ENCODE results near the gene MYO19.

Gene MYO19

DNA sequence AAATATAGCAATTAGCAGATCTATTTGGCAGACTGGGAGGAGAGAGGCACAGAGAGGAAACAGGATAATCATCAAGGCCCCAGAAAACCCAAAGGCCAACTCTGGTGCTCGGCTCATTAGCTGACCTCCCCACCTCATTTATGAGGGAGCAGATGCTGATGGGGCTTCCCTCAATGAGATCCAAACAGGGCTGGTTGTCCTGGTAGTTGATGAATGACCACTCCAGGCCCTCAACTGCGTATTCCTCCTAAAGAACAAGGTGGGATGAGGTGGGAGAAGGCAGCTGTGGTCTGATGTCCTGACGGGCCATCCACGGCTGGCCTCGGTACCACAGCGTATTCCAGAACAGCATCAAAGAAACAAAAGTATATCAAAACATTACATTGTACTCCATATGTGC, 27.4 kb downstream of the MYO19 start:
- Histone ChIP-seq H3K4ac (ENCODE audit: low read depth, low read length) (no peak overlapping the region), H3K79me1 (ENCODE audit: low read length) (no peaks in the 10 kb centered on the region), H2BK5ac (ENCODE audit: low read length) (no peak overlapping the region), H3K36me3 (ENCODE audit: control insufficient read depth, insufficient read depth, low read length) (peaks cover 37% of the 10 kb centered on the region), H3K27me3 (ENCODE audit: insufficient read depth, low read length, poor library complexity) (no peaks in the 10 kb centered on the region), H3K23ac (ENCODE audit: low read length) (no peak overlapping the region), H3K18ac (ENCODE audit: low read length) (no peak overlapping the region), H3K4me2 (ENCODE audit: low read length) (no peak overlapping the region), H3K56ac (ENCODE audit: low read length) (no peak overlapping the region), H3K27ac (ENCODE audit: low read depth, low read length) (no peak overlapping the region), H3K4me3 (ENCODE audit: low read length) (no peak overlapping the region), H2BK120ac (ENCODE audit: low read depth, low read length) (no peak overlapping the region), H3K9ac (ENCODE audit: low read length) (no peak overlapping the region), H4K8ac (ENCODE audit: low read depth, low read length) (no peak overlapping the region), H3K79me2 (ENCODE audit: control insufficient read depth, insufficient read depth, low read length) (no peaks in the 10 kb centered on the region), H2BK15ac (replicated peaks; ENCODE audit: low read depth) (no peak overlapping the region), H2AK5ac (ENCODE audit: low read length) (no peak overlapping the region), H3K4me1 (ENCODE audit: control insufficient read depth, low read depth, low read length) (no peaks in the 10 kb centered on the region), H4K5ac (ENCODE audit: low read length) (no peak overlapping the region)
- DNase-seq = no peak
- no CpG with 5 or more reads among the region's 6 CpGs for WGBS (ENCODE audit: extremely low coverage, insufficient coverage, low lambda C conversion rate)

DNA sequence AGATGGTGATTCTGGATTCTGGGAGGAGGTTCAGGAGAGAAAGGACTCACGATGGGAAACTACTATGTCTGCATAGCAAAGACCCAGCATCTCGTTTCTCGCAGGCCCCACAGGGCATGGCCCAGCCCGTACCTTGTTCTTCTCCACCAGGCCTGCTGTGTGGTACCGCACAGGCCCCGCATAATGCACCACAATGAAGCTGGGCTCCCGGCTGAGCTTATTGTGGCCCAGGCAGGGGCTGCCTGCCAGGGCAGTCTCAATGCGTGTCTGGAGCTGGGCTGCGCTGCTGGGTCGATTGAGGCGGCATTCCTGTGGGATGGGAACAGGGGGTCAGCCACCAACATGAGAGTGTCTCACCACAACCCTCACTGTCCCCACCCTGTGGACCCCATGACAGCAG, 27.8 kb downstream of the MYO19 start:
- no peak overlapping the region for H3K56ac ChIP-seq (ENCODE audit: low read length)
- no peaks in the 10 kb centered on the region for H3K79me1 ChIP-seq (ENCODE audit: low read length)
- no peak overlapping the region for H3K4ac ChIP-seq (ENCODE audit: low read depth, low read length)
- no peak overlapping the region for H4K8ac ChIP-seq (ENCODE audit: low read depth, low read length)
- no peak overlapping the region for H4K5ac ChIP-seq (ENCODE audit: low read length)
- no peak overlapping the region for H2BK120ac ChIP-seq (ENCODE audit: low read depth, low read length)
- no peak overlapping the region for H2BK5ac ChIP-seq (ENCODE audit: low read length)
- no peak overlapping the region for H2BK15ac ChIP-seq (replicated peaks; ENCODE audit: low read depth)
- H3K23ac ChIP-seq (ENCODE audit: low read length) = no peak overlapping the region
- H3K27ac ChIP-seq (ENCODE audit: low read depth, low read length) = no peak overlapping the region
- peaks cover 37% of the 10 kb centered on the region for H3K36me3 ChIP-seq (ENCODE audit: control insufficient read depth, insufficient read depth, low read length)
- H2AK5ac ChIP-seq (ENCODE audit: low read length) = no peak overlapping the region
- no peaks in the 10 kb centered on the region for H3K27me3 ChIP-seq (ENCODE audit: insufficient read depth, low read length, poor library complexity)
- H3K18ac ChIP-seq (ENCODE audit: low read length) = no peak overlapping the region
- DNase-seq = no peak
- H3K79me2 ChIP-seq (ENCODE audit: control insufficient read depth, insufficient read depth, low read length) = no peaks in the 10 kb centered on the region
- H3K9ac ChIP-seq (ENCODE audit: low read length) = no peak overlapping the region
- H3K4me2 ChIP-seq (ENCODE audit: low read length) = no peak overlapping the region
- H3K4me3 ChIP-seq (ENCODE audit: low read length) = no peak overlapping the region
- no peaks in the 10 kb centered on the region for H3K4me1 ChIP-seq (ENCODE audit: control insufficient read depth, low read depth, low read length)
- WGBS (ENCODE audit: extremely low coverage, insufficient coverage, low lambda C conversion rate) = no CpG with 5 or more reads among the region's 11 CpGs

DNA sequence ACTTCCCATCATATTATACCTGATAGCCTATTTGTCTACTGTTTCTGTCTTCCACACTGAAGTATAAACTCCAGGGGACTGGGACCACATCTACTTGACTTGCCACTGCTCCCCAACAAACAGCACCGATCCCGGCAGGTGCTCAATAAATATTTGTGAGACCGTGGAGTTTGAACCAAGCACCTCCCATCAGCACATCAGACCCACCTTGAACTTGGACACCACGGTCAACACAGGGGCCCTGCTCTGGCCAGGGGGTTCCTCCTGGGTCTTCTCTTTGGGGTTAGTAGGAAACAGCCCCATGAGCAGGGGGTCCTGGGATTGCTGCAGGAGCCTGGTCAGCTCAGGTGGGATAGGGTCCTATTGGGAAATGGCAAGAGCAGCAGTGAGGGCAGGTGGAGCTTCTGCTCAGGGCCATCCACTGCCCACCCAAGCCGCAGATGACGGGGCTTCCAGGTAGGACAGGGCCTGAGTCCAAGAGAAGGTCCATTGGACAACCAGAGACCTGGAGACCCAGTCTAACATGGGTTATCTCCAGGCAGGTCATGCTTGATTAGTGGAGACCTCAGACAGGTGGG, 28.3 kb downstream of the MYO19 start:
- H3K79me2 ChIP-seq (ENCODE audit: control insufficient read depth, insufficient read depth, low read length) = no peaks in the 10 kb centered on the region
- H3K36me3 ChIP-seq (ENCODE audit: control insufficient read depth, insufficient read depth, low read length) = peaks cover 37% of the 10 kb centered on the region
- no peak overlapping the region for H3K4ac ChIP-seq (ENCODE audit: low read depth, low read length)
- no peak overlapping the region for H2BK15ac ChIP-seq (replicated peaks; ENCODE audit: low read depth)
- H4K8ac ChIP-seq (ENCODE audit: low read depth, low read length) = no peak overlapping the region
- H3K27ac ChIP-seq (ENCODE audit: low read depth, low read length) = no peak overlapping the region
- no peak overlapping the region for H3K4me2 ChIP-seq (ENCODE audit: low read length)
- H3K79me1 ChIP-seq (ENCODE audit: low read length) = no peaks in the 10 kb centered on the region
- H3K56ac ChIP-seq (ENCODE audit: low read length) = no peak overlapping the region
- H2BK5ac ChIP-seq (ENCODE audit: low read length) = no peak overlapping the region
- H3K23ac ChIP-seq (ENCODE audit: low read length) = no peak overlapping the region
- no peaks in the 10 kb centered on the region for H3K4me1 ChIP-seq (ENCODE audit: control insufficient read depth, low read depth, low read length)
- WGBS (ENCODE audit: extremely low coverage, insufficient coverage, low lambda C conversion rate) = no CpG with 5 or more reads among the region's 6 CpGs
- no peak for DNase-seq
- no peak overlapping the region for H3K4me3 ChIP-seq (ENCODE audit: low read length)
- H3K9ac ChIP-seq (ENCODE audit: low read length) = no peak overlapping the region
- no peak overlapping the region for H2BK120ac ChIP-seq (ENCODE audit: low read depth, low read length)
- H3K18ac ChIP-seq (ENCODE audit: low read length) = no peak overlapping the region
- H4K5ac ChIP-seq (ENCODE audit: low read length) = no peak overlapping the region
- H3K27me3 ChIP-seq (ENCODE audit: insufficient read depth, low read length, poor library complexity) = no peaks in the 10 kb centered on the region
- H2AK5ac ChIP-seq (ENCODE audit: low read length) = no peak overlapping the region

DNA sequence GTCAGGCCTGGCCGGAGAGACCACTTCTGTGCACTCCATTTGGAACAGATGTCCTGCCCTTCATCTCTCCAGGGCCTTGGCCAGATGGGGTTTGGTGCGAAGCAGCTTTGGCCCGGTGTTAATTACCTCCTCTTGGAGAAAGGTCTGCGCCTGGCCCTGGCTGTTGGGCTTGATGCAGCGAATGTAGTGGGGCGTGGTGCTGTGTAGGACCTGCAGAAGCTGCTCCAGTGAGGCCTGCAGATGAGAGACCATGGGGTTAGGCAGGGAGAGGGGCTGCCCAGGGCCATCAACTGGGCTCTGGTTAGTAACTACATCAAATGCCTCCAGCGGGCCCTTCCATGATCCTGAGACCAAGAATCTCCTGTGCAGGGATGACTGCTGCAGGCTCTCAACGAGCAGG, 29.5 kb downstream of the MYO19 start:
- Histone ChIP-seq H2AK5ac (ENCODE audit: low read length) (no peak overlapping the region), H3K23ac (ENCODE audit: low read length) (no peak overlapping the region), H2BK5ac (ENCODE audit: low read length) (no peak overlapping the region), H3K56ac (ENCODE audit: low read length) (no peak overlapping the region), H3K18ac (ENCODE audit: low read length) (no peak overlapping the region), H3K79me1 (ENCODE audit: low read length) (no peaks in the 10 kb centered on the region), H3K27ac (ENCODE audit: low read depth, low read length) (no peak overlapping the region), H3K27me3 (ENCODE audit: insufficient read depth, low read length, poor library complexity) (no peaks in the 10 kb centered on the region), H3K4me1 (ENCODE audit: control insufficient read depth, low read depth, low read length) (no peaks in the 10 kb centered on the region), H3K4ac (ENCODE audit: low read depth, low read length) (no peak overlapping the region), H3K4me3 (ENCODE audit: low read length) (no peak overlapping the region), H3K4me2 (ENCODE audit: low read length) (no peak overlapping the region), H2BK15ac (replicated peaks; ENCODE audit: low read depth) (no peak overlapping the region), H4K5ac (ENCODE audit: low read length) (no peak overlapping the region), H3K36me3 (ENCODE audit: control insufficient read depth, insufficient read depth, low read length) (peaks cover 34% of the 10 kb centered on the region), H4K8ac (ENCODE audit: low read depth, low read length) (no peak overlapping the region), H3K79me2 (ENCODE audit: control insufficient read depth, insufficient read depth, low read length) (no peaks in the 10 kb centered on the region), H2BK120ac (ENCODE audit: low read depth, low read length) (no peak overlapping the region), H3K9ac (ENCODE audit: low read length) (no peak overlapping the region)
- DNase-seq = no peak
- WGBS (ENCODE audit: extremely low coverage, insufficient coverage, low lambda C conversion rate) = no CpG with 5 or more reads among the region's 8 CpGs

DNA sequence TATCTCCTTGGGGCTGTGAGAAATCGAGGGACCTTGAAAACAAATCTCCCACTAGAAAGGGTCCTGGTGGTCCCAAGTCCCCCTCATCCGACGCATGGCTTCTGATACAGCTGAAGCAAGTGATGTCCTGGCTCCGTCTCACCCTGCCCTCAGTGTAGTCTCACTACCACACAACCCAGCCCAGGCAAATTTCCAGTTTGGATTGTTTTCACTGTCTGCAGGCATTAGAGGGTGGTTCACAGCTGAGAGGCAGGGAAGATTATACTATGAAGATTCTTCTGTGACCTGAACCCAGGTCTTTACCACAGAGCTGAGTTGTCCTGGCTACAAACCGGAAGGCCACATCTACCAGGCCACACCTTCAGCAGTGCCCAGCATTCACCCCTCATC, 30.5 kb downstream of the MYO19 start:
- no peak overlapping the region for H3K27ac ChIP-seq (ENCODE audit: low read depth, low read length)
- H3K18ac ChIP-seq (ENCODE audit: low read length) = no peak overlapping the region
- H3K9ac ChIP-seq (ENCODE audit: low read length) = no peak overlapping the region
- no peak overlapping the region for H3K4me3 ChIP-seq (ENCODE audit: low read length)
- no peak overlapping the region for H4K8ac ChIP-seq (ENCODE audit: low read depth, low read length)
- no peak overlapping the region for H3K4me2 ChIP-seq (ENCODE audit: low read length)
- H4K5ac ChIP-seq (ENCODE audit: low read length) = no peak overlapping the region
- H3K56ac ChIP-seq (ENCODE audit: low read length) = no peak overlapping the region
- H3K23ac ChIP-seq (ENCODE audit: low read length) = no peak overlapping the region
- H3K27me3 ChIP-seq (ENCODE audit: insufficient read depth, low read length, poor library complexity) = no peaks in the 10 kb centered on the region
- no peak overlapping the region for H2BK120ac ChIP-seq (ENCODE audit: low read depth, low read length)
- no peak overlapping the region for H2BK15ac ChIP-seq (replicated peaks; ENCODE audit: low read depth)
- no peaks in the 10 kb centered on the region for H3K79me2 ChIP-seq (ENCODE audit: control insufficient read depth, insufficient read depth, low read length)
- H2AK5ac ChIP-seq (ENCODE audit: low read length) = no peak overlapping the region
- H3K4ac ChIP-seq (ENCODE audit: low read depth, low read length) = no peak overlapping the region
- H3K36me3 ChIP-seq (ENCODE audit: control insufficient read depth, insufficient read depth, low read length) = peaks cover 32% of the 10 kb centered on the region
- DNase-seq = no peak
- no peaks in the 10 kb centered on the region for H3K4me1 ChIP-seq (ENCODE audit: control insufficient read depth, low read depth, low read length)
- no peaks in the 10 kb centered on the region for H3K79me1 ChIP-seq (ENCODE audit: low read length)
- H2BK5ac ChIP-seq (ENCODE audit: low read length) = no peak overlapping the region
- WGBS (ENCODE audit: extremely low coverage, insufficient coverage, low lambda C conversion rate) = no CpG with 5 or more reads among the region's 5 CpGs

DNA sequence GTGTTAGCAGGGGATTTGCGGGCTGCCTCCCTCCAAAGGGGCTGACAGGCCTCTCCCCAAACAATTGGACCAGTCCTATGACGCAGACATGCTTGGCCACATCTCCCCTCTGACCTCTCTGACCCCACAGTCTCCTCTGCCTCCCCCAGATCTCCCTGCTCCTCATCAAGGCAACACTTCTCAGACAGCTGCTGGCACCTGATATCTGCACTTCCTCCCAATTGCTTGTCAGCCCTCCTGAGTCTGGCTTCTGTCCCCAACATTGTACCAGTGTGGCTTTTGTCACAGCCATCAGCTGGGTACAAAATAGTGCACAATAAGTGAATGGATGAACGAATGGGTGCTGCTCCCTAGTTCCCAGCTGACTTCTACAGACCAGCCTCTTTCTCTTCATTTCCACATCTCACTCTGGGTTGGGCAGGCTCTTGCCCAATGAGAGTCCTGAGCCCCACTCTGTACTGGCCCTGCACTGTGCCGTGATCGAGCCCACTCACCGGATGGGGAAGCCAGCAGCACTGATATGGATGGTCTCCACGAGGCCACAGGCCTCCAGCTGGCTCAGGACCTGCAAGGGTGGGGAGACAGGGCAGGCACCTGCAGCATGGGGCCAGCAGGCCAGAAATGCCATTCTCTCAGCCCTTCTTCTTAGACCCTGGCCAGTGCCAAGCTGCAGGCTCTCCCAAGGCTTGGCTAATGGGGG, 31.1 kb downstream of the MYO19 start:
- H4K5ac ChIP-seq (ENCODE audit: low read length) = no peak overlapping the region
- no peak overlapping the region for H3K56ac ChIP-seq (ENCODE audit: low read length)
- no peaks in the 10 kb centered on the region for H3K27me3 ChIP-seq (ENCODE audit: insufficient read depth, low read length, poor library complexity)
- no peaks in the 10 kb centered on the region for H3K79me2 ChIP-seq (ENCODE audit: control insufficient read depth, insufficient read depth, low read length)
- H3K23ac ChIP-seq (ENCODE audit: low read length) = no peak overlapping the region
- no peak overlapping the region for H3K4me2 ChIP-seq (ENCODE audit: low read length)
- no peaks in the 10 kb centered on the region for H3K4me1 ChIP-seq (ENCODE audit: control insufficient read depth, low read depth, low read length)
- H3K9ac ChIP-seq (ENCODE audit: low read length) = no peak overlapping the region
- DNase-seq = no peak
- no peak overlapping the region for H2BK5ac ChIP-seq (ENCODE audit: low read length)
- H3K27ac ChIP-seq (ENCODE audit: low read depth, low read length) = no peak overlapping the region
- WGBS (ENCODE audit: extremely low coverage, insufficient coverage, low lambda C conversion rate) = no CpG with 5 or more reads among the region's 7 CpGs
- H3K79me1 ChIP-seq (ENCODE audit: low read length) = no peaks in the 10 kb centered on the region
- no peak overlapping the region for H2AK5ac ChIP-seq (ENCODE audit: low read length)
- H4K8ac ChIP-seq (ENCODE audit: low read depth, low read length) = no peak overlapping the region
- H3K36me3 ChIP-seq (ENCODE audit: control insufficient read depth, insufficient read depth, low read length) = peaks cover 31% of the 10 kb centered on the region
- H3K18ac ChIP-seq (ENCODE audit: low read length) = no peak overlapping the region
- no peak overlapping the region for H3K4me3 ChIP-seq (ENCODE audit: low read length)
- H2BK120ac ChIP-seq (ENCODE audit: low read depth, low read length) = no peak overlapping the region
- no peak overlapping the region for H2BK15ac ChIP-seq (replicated peaks; ENCODE audit: low read depth)
- H3K4ac ChIP-seq (ENCODE audit: low read depth, low read length) = no peak overlapping the region

All from mesendoderm (in vitro differentiated cells).